H1 (cell line): ENCODE results near the gene SMIM28. TPM values are rescaled to one million over a fixed set of nuclear protein-coding genes. Genes with fewer than 3 reads are reported as not detected.

Experiments used
- CTCF ChIA-PET: fragments of 300-600 bp; sonication (Branson Sonifier 250); formaldehyde crosslinking; loops from one replicate; lab custom pipeline; 2021; ENCODE audit not compliant: partially characterized antibody; lab: Charles Lee
- POLR2A ChIA-PET: fragments of 300-600 bp; sonication (Branson Sonifier 250); formaldehyde crosslinking; loops from one replicate; lab custom pipeline; 2021; ENCODE audit warnings: inconsistent platforms; ENCODE audit not compliant: partially characterized antibody; lab: Charles Lee
- DNase-seq, 2 experiments: peaks; one replicate each; pipeline versions ENCODE4 v3.0.0 to v3.0.0-alpha.2; 2010 to 2022; ENCODE audit warnings: low spot score in 2 of 2, low read depth in 1 of 2, mixed read lengths in 1 of 2
- FAIRE-seq: peaks from 2 replicates; lab custom pipeline; 2011; peaks lifted over from hg19 to GRCh38; lab: Jason Lieb, UNC
- H2AFZ ChIP-seq: 2 replicates; pipeline ENCODE4 v1.8.1; 2012; ENCODE audit warnings: low read length, inconsistent platforms
- H2AK5ac ChIP-seq: 2 replicates; pipeline ENCODE4 v1.6.1; 2013; ENCODE audit warnings: low read depth, low read length
- H2BK120ac ChIP-seq: replicated peaks from 2 replicates; pipeline ENCODE3; 2013; ENCODE audit warnings: low read depth, low read length, inconsistent platforms
- H2BK12ac ChIP-seq: 2 replicates; pipeline ENCODE4 v1.6.1; 2013; ENCODE audit warnings: low read depth, low read length
- H2BK15ac ChIP-seq: 2 replicates; pipeline ENCODE4 v1.6.1; 2013; ENCODE audit warnings: low read length
- H2BK20ac ChIP-seq: 2 replicates; pipeline ENCODE4 v1.6.1; 2013; ENCODE audit warnings: low read length
- H2BK5ac ChIP-seq: 2 replicates; pipeline ENCODE4 v1.6.1; 2013; ENCODE audit warnings: low read depth, low read length
- H3K14ac ChIP-seq: 2 replicates; pipeline ENCODE4 v1.6.1; 2013; ENCODE audit warnings: inconsistent platforms; ENCODE audit not compliant: insufficient read length
- H3K18ac ChIP-seq: 2 replicates; pipeline ENCODE4 v1.6.1; 2013; ENCODE audit warnings: low read length; ENCODE audit errors: extremely low read depth
- H3K23ac ChIP-seq: 2 replicates; pipeline ENCODE4 v1.6.1; 2013; ENCODE audit warnings: inconsistent platforms; ENCODE audit not compliant: insufficient read length
- H3K23me2 ChIP-seq: 2 replicates; pipeline ENCODE4 v1.6.1; 2013; ENCODE audit warnings: low read depth, low read length
- H3K27ac ChIP-seq: 2 replicates; pipeline ENCODE4 v1.6.1; 2011; ENCODE audit warnings: low read depth, low read length, inconsistent platforms
- H3K27me3 ChIP-seq, 4 experiments: replicated peaks in 1 of 4; 1 replicate in 1 of 4; 2 replicates in 3 of 4; pipeline versions ENCODE4 v1.6.1 to v1.8.1; 2011 to 2013; ENCODE audit warnings: low read length in 3 of 4, mild to moderate bottlenecking in 3 of 4, inconsistent platforms in 2 of 4, mixed read lengths in 2 of 4, moderate library complexity in 1 of 4; ENCODE audit not compliant: control insufficient read depth in 3 of 4, insufficient read depth in 3 of 4; ENCODE audit errors: extremely low read depth in 1 of 4
- H3K36me3 ChIP-seq, 4 experiments: 2 replicates each; pipeline versions ENCODE4 v1.6.1 to v1.8.1; 2011 to 2013; ENCODE audit warnings: mild to moderate bottlenecking in 4 of 4, low read length in 3 of 4, moderate library complexity in 2 of 4, control low read depth in 1 of 4, inconsistent platforms in 1 of 4; ENCODE audit not compliant: insufficient read depth in 4 of 4, control insufficient read depth in 2 of 4
- H3K4ac ChIP-seq: replicated peaks from 2 replicates; pipeline ENCODE3; 2013; ENCODE audit warnings: low read length, low read depth, mixed read lengths, inconsistent platforms; ENCODE audit not compliant: insufficient read length
- H3K4me1 ChIP-seq, 4 experiments: replicated peaks in 1 of 4; 1 replicate in 1 of 4; 2 replicates in 3 of 4; pipeline versions ENCODE4 v1.6.1 to v1.8.1; 2011 to 2013; ENCODE audit warnings: low read length in 3 of 4, inconsistent platforms in 2 of 4, mixed read lengths in 1 of 4; ENCODE audit not compliant: insufficient read depth in 4 of 4, control insufficient read depth in 3 of 4
- H3K4me2 ChIP-seq, 2 experiments: 2 replicates each; pipeline versions ENCODE4 v1.6.1 to v1.8.1; 2011 to 2013; ENCODE audit warnings: low read depth in 2 of 2, low read length in 2 of 2, control low read depth in 1 of 2, inconsistent platforms in 1 of 2, mild to moderate bottlenecking in 1 of 2; ENCODE audit not compliant: insufficient read depth in 1 of 2
- H3K4me3 ChIP-seq, 4 experiments: fragments of 200-600, 300-600 bp in 1 of 4; sonication (generic), shearing (Covaris generic), sonication (Bioruptor Twin) in 1 of 4; 2 replicates each; pipeline versions ENCODE4 v1.5.1 to v1.8.1; 2011 to 2016; ENCODE audit warnings: low read length in 4 of 4, low read depth in 3 of 4, control low read depth in 2 of 4, inconsistent platforms in 2 of 4, mild to moderate bottlenecking in 2 of 4, mixed read lengths in 1 of 4, moderate library complexity in 1 of 4; ENCODE audit not compliant: insufficient read depth in 2 of 4; ENCODE audit errors: extremely low read depth in 1 of 4
- H3K56ac ChIP-seq: replicated peaks from 2 replicates; pipeline ENCODE3; 2013; ENCODE audit warnings: low read depth, mild to moderate bottlenecking, mixed read lengths, low read length, inconsistent platforms; ENCODE audit not compliant: insufficient read length
- H3K79me1 ChIP-seq: 2 replicates; pipeline ENCODE4 v1.6.1; 2013; ENCODE audit warnings: low read depth, low read length, control low read depth
- H3K79me2 ChIP-seq, 2 experiments: 2 replicates each; pipeline versions ENCODE4 v1.6.1 to v1.8.1; 2012 to 2013; ENCODE audit warnings: low read length in 2 of 2, mild to moderate bottlenecking in 2 of 2, inconsistent platforms in 1 of 2; ENCODE audit not compliant: insufficient read depth in 2 of 2, control insufficient read depth in 1 of 2
- H3K9ac ChIP-seq, 4 experiments: replicated peaks in 1 of 4; 1 replicate in 1 of 4; 2 replicates in 3 of 4; pipeline versions ENCODE4 v1.6.1 to v1.8.1; 2011 to 2013; ENCODE audit warnings: low read depth in 3 of 4, low read length in 3 of 4, control low read depth in 2 of 4, mild to moderate bottlenecking in 2 of 4, moderate library complexity in 2 of 4, inconsistent platforms in 1 of 4; ENCODE audit errors: extremely low read depth in 1 of 4
- H3K9me3 ChIP-seq, 2 experiments: 2 replicates each; pipeline versions ENCODE4 v1.6.1 to v1.8.1; 2012 to 2013; ENCODE audit warnings: mild to moderate bottlenecking in 2 of 2, moderate library complexity in 2 of 2, control low read depth in 1 of 2, inconsistent platforms in 1 of 2, low read depth in 1 of 2, low read length in 1 of 2, mixed read lengths in 1 of 2; ENCODE audit not compliant: insufficient read depth in 2 of 2
- H4K20me1 ChIP-seq, 2 experiments: replicated peaks in 1 of 2; 2 replicates each; pipeline versions ENCODE3 to v1.8.1; 2011 to 2013; ENCODE audit warnings: inconsistent platforms in 2 of 2, low read length in 2 of 2, mild to moderate bottlenecking in 1 of 2; ENCODE audit not compliant: insufficient read depth in 2 of 2, control insufficient read depth in 1 of 2
- H4K5ac ChIP-seq: 2 replicates; pipeline ENCODE4 v1.6.1; 2013; ENCODE audit warnings: low read length, low read depth, mixed read lengths, inconsistent platforms; ENCODE audit not compliant: insufficient read length
- H4K8ac ChIP-seq: 2 replicates; pipeline ENCODE4 v1.8.0; 2013; ENCODE audit warnings: mild to moderate bottlenecking, moderate library complexity, low read length, inconsistent platforms; ENCODE audit not compliant: insufficient read depth; ENCODE audit errors: extremely low read depth
- H4K91ac ChIP-seq: replicated peaks from 2 replicates; pipeline ENCODE3; 2013; ENCODE audit warnings: low read length, mixed read lengths, inconsistent platforms; ENCODE audit not compliant: insufficient read length
- CHD1 ChIP-seq: IDR thresholded peaks from 2 replicates; pipeline ENCODE4 v1.6.1; 2012; ENCODE audit warnings: low read depth, low read length, improper control_type of control experiment
- CTCF ChIP-seq, 3 experiments: IDR thresholded peaks; 1 replicate in 2 of 3; 2 replicates in 1 of 3; pipeline versions ENCODE4 v1.5.1 to v1.6.1; 2011; ENCODE audit warnings: low read length in 3 of 3, mild to moderate bottlenecking in 3 of 3, inconsistent platforms in 2 of 3, low read depth in 1 of 3, moderate library complexity in 1 of 3; ENCODE audit not compliant: insufficient read depth in 1 of 3; ENCODE audit errors: control extremely low read depth in 1 of 3
- EGR1 ChIP-seq: IDR thresholded peaks from 2 replicates; pipeline ENCODE4 v1.6.1; 2011; ENCODE audit warnings: low read depth, low read length, borderline replicate concordance
- NANOG ChIP-seq: IDR thresholded peaks from 2 replicates; pipeline ENCODE4 v1.6.1; 2011; ENCODE audit warnings: low read length, low read depth, mild to moderate bottlenecking, inconsistent platforms; ENCODE audit not compliant: insufficient read depth, poor library complexity, severe bottlenecking
- RAD21 ChIP-seq, 2 experiments: IDR thresholded peaks in 1 of 2; conservative IDR thresholded peaks in 1 of 2; 2 replicates each; pipeline ENCODE4 v1.6.1; 2011; ENCODE audit warnings: low read depth in 2 of 2, low read length in 2 of 2, improper control_type of control experiment in 1 of 2, inconsistent platforms in 1 of 2, mild to moderate bottlenecking in 1 of 2, moderate library complexity in 1 of 2
- SP2 ChIP-seq: IDR thresholded peaks from 2 replicates; pipeline ENCODE4 v1.6.1; 2012; ENCODE audit warnings: mild to moderate bottlenecking, low read length, inconsistent platforms
- WGBS, 2 experiments: shearing (Covaris generic) in 1 of 2; methylation state at CpG; one replicate each; pipeline versions ENCODE4 v1.1.6 to v1.1.7; 2013 to 2015; ENCODE audit warnings: low lambda C conversion rate in 2 of 2, mixed read lengths in 2 of 2, inconsistent platforms in 1 of 2, low coverage in 1 of 2, missing lambda C conversion rate in 1 of 2; ENCODE audit not compliant: insufficient replicate concordance in 2 of 2, insufficient coverage in 1 of 2, insufficient read length in 1 of 2; ENCODE audit errors: extremely low coverage in 1 of 2, missing lambda C conversion rate in 1 of 2; 5-methylcytosine and 5-hydroxymethylcytosine counted together
- polyA plus RNA-seq, 7 experiments: library from polyadenylated mRNA; depleted of rRNA in 3 of 7; stranded (reverse) in 5 of 7; unstranded in 2 of 7; fragments of >200 nt in 5 of 7; fragments of 200-250 nt in 2 of 7; gene quantifications; 1 replicate in 5 of 7; 2 replicates in 1 of 7; 4 replicates in 1 of 7; pipeline versions ENCODE4 v1.2.1 to v1.2.3, GENCODE V29; 2011 to 2013; ENCODE audit warnings: missing spikeins in 2 of 7, mixed read lengths in 2 of 7
- total RNA-seq: library from RNA; stranded (reverse); fragmentation: NEBNext Ultra II Directional; extraction: Animal tissue kit (Norgen Biotek cat#: 25700); gene quantifications from 2 replicates; pipeline ENCODE4 v1.2.1, GENCODE V29; 2021

The SMIM28 gene
- total and polyA plus RNA-seq, 2 of the 8 experiments (the other 6 are each of a cell fraction or from before 2014, with no cell fraction given) = not detected

GRCh38 chr6:138428944-138429598, 51.4 kb downstream of the SMIM28 start:
- Histone ChIP-seq H4K8ac (no peak overlapping the region), H3K18ac (no peak overlapping the region), H4K20me1 (peaks cover 0 to 3% of the 10 kb centered on the region in 2 experiments), H3K23ac (no peak overlapping the region), H3K36me3 (peaks cover 2 to 19% (median 3%) of the 10 kb centered on the region in 4 experiments; a peak in 6 of 8 replicates), H2BK15ac (no peak overlapping the region), H3K56ac (no peak overlapping the region), H3K9me3 (no peaks in the 10 kb centered on the region), H3K23me2 (no peaks in the 10 kb centered on the region), H3K9ac (no peak overlapping the region; a peak in 1 of 7 replicates), H3K27me3 (no peaks in the 10 kb centered on the region), H3K79me1 (no peaks in the 10 kb centered on the region; the same call in 1 of the 2 replicates), H4K91ac (no peak overlapping the region), H3K4me3 (no peak overlapping the region), H3K4me1 (no peaks in the 10 kb centered on the region; a peak in 2 of 7 replicates), H4K5ac (no peak overlapping the region), H3K14ac (no peak overlapping the region), H2BK5ac (no peak overlapping the region)
- CTCF ChIA-PET = interaction anchor here (0.5 to 11.4 kb wide), 41 partner anchors 9 to 952 kb away, joined by 3 to 192 read pairs (median 4); partner anchors contain the start of genes HEBP2 and NHSL1
- peak; percentile 81 for FAIRE-seq
- 71% methylated on average over 8 of the region's 8 CpGs; no CpG with 5 or more reads in 1 of the 2 experiments for WGBS, 2 experiments
- no peak for TF ChIP-seq CHD1
- peak in 2 of 3 experiments; percentile 41 to 47; a peak in 2 of 4 replicates for TF ChIP-seq CTCF (IDR thresholded peaks at IDR 0.05; ENCODE audit: control extremely low read depth in 1 of 3, insufficient read depth in 1 of 3, low read depth in 1 of 3, low read length in 3 of 3)
- no peak for TF ChIP-seq SP2
- peak; percentile 74 to 75 for TF ChIP-seq RAD21 (IDR thresholded peaks at IDR 0.05 in 1 of 2, conservative IDR thresholded peaks at IDR 0.05 in 1 of 2; ENCODE audit: low read depth in 2 of 2, low read length in 2 of 2)
- no peak for TF ChIP-seq NANOG
- TF ChIP-seq EGR1 = no peak
- TF ChIP-seq, all 59 proteins: peak for 2
- H2BK12ac ChIP-seq = no peak overlapping the region
- no peak overlapping the region for H3K4me2 ChIP-seq
- no peak overlapping the region for H2BK20ac ChIP-seq
- no peak overlapping the region for H2BK120ac ChIP-seq
- no peak overlapping the region for H2AFZ ChIP-seq
- H3K4ac ChIP-seq = no peak overlapping the region
- POLR2A ChIA-PET = interaction anchor here (0.9 kb wide), 1 partner anchor 165 kb away, joined by 3 read pairs; no protein-coding TSS in a partner anchor
- H3K27ac ChIP-seq = no peak overlapping the region
- DNase-seq = no peak
- H2AK5ac ChIP-seq = no peak overlapping the region
- H3K79me2 ChIP-seq = no peaks in the 10 kb centered on the region
